Smooth muscle cell of trachea (primary cell): ENCODE results near the gene GPRC5A. TPM values are rescaled to one million over a fixed set of nuclear protein-coding genes. Genes with fewer than 3 reads are reported as not detected.

ENCODE experiments used
- total RNA-seq: library from RNA; depleted of rRNA; stranded (reverse); fragments of >200 nt; gene quantifications from 2 replicates; pipeline ENCODE4 v1.2.1, GENCODE V29; 2014

The GPRC5A gene
- 3.1 and 10.3 TPM in 2 replicates for total RNA-seq

GRCh38 chr12:12891080-12891880 is at the start of gene GPRC5A:
Gene GPRC5A, plus strand, starts transcription at chr12:12891562. Its CDS starts 16,688 bp downstream, at chr12:12908250.

GRCh38 chr12:12952036-12952435 is 60.7 kb downstream of the GPRC5A start, which contains the start of gene GPRC5D:
Gene GPRC5D, minus strand, starts transcription at chr12:12952170. Its CDS starts 1,786 bp downstream, at chr12:12950384.

Other genes starting within 250 kb of the GPRC5A start
- gene GPR19, start 195.4 kb upstream of the GPRC5A start, total RNA-seq: 0.44 TPM in 1 of 2 replicates, not detected in the other
- 42.8 and 43.5 TPM in 2 replicates for gene CDKN1B, start 174.2 kb upstream of the GPRC5A start, total RNA-seq
- 2.6 and 13.7 TPM in 2 replicates for gene APOLD1, start 105.9 kb upstream of the GPRC5A start, total RNA-seq
- gene DDX47, start 78.2 kb upstream of the GPRC5A start, total RNA-seq: 52.3 and 71.0 TPM in 2 replicates
- gene GPRC5D, start 60.6 kb downstream of the GPRC5A start, total RNA-seq: 0.15 TPM in 1 of 2 replicates, not detected in the other
- 29.4 and 29.8 TPM in 2 replicates for gene HEBP1, start 108.7 kb downstream of the GPRC5A start, total RNA-seq
- gene FAM234B, start 152.8 kb downstream of the GPRC5A start, total RNA-seq: 8.3 and 10.8 TPM in 2 replicates
- 0.44 and 0.66 TPM in 2 replicates for gene GSG1, start 212.1 kb downstream of the GPRC5A start, total RNA-seq